Calu3 (cell line): ENCODE data around the gene CHL1. TPM values are rescaled to one million over a fixed set of nuclear protein-coding genes. Genes with fewer than 3 reads are reported as not detected.

Experiments used
- BruUV-seq: library from RNA; stranded (reverse); fragments of 400-500 nt; replicated peaks from 2 replicates; lab custom pipeline; 2021; lab: Mats Ljungman, UMichigan
- CTCF ChIA-PET: fragments of 300-600 bp; sonication (Branson Sonifier 250); formaldehyde crosslinking; loops from one replicate; lab custom pipeline; 2022; ENCODE audit warnings: antibody characterized with exemption; lab: Charles Lee
- DNase-seq: peaks from one replicate; pipeline ENCODE4 v3.0.0; 2022
- H3K27ac Mint-ChIP-seq: one replicate; pipeline ENCODE4 v1.8.0; 2022; ENCODE audit warnings: mixed read lengths; ENCODE audit not compliant: unreplicated experiment
- H3K27me3 Mint-ChIP-seq: one replicate; pipeline ENCODE4 v1.8.0; 2022; ENCODE audit warnings: mixed read lengths; ENCODE audit not compliant: unreplicated experiment
- H3K36me3 Mint-ChIP-seq: one replicate; pipeline ENCODE4 v1.8.0; 2022; ENCODE audit warnings: mild to moderate bottlenecking, moderate library complexity, mixed read lengths; ENCODE audit not compliant: insufficient read depth, unreplicated experiment
- H3K4me1 Mint-ChIP-seq: one replicate; pipeline ENCODE4 v1.8.0; 2022; ENCODE audit warnings: mild to moderate bottlenecking, low read depth, mixed read lengths; ENCODE audit not compliant: unreplicated experiment
- H3K4me3 Mint-ChIP-seq: one replicate; pipeline ENCODE4 v1.8.0; 2022; ENCODE audit warnings: mild to moderate bottlenecking, low read depth, moderate library complexity, mixed read lengths; ENCODE audit not compliant: unreplicated experiment
- H3K9me3 Mint-ChIP-seq: one replicate; pipeline ENCODE4 v1.8.0; 2022; ENCODE audit warnings: low read depth, mixed read lengths; ENCODE audit not compliant: unreplicated experiment
- intact Hi-C: fragments of 100-400 bp; cut with micrococcal nuclease; formaldehyde crosslinking; loops from one replicate; pipeline ENCODE4 v1.10.0; 2022; ENCODE audit not compliant: unreplicated experiment
- total RNA-seq: library from RNA; stranded (reverse); gene quantifications from 2 replicates; pipeline ENCODE4 v1.2.3, GENCODE V29; 2022
- TF ChIP-seq, protein P1 (sequence below): fragments of 200-600 bp; IDR thresholded peaks from one replicate; pipeline ENCODE4 v1.8.0; 2022; ENCODE audit warnings: antibody characterized with exemption; ENCODE audit not compliant: unreplicated experiment

The CHL1 gene
- total RNA-seq, 1 experiment from 2014 or later = 0.73 TPM

DNA sequence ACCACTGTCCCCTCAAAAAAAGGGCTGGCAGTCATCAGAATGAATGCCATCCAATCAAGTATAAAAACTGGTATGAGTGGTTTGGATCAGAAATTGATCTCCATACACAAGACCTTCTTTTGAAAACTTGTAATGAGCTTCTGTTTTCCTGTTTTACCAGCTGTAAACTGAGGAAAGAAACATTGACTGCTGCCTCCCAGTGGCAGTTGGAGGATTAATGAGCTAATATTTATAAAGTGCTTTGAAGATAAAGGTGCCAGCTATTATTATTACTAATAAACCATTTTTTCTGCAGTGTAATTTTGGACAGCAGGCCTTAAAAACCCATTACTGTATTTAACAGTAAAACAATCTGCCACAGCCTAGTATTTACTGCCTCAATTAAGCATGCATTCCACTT lies 11.4 kb downstream of the CHL1 start:
- no peaks in the 10 kb centered on the region for H3K4me1 Mint-ChIP-seq
- TF ChIP-seq, protein P1, sequence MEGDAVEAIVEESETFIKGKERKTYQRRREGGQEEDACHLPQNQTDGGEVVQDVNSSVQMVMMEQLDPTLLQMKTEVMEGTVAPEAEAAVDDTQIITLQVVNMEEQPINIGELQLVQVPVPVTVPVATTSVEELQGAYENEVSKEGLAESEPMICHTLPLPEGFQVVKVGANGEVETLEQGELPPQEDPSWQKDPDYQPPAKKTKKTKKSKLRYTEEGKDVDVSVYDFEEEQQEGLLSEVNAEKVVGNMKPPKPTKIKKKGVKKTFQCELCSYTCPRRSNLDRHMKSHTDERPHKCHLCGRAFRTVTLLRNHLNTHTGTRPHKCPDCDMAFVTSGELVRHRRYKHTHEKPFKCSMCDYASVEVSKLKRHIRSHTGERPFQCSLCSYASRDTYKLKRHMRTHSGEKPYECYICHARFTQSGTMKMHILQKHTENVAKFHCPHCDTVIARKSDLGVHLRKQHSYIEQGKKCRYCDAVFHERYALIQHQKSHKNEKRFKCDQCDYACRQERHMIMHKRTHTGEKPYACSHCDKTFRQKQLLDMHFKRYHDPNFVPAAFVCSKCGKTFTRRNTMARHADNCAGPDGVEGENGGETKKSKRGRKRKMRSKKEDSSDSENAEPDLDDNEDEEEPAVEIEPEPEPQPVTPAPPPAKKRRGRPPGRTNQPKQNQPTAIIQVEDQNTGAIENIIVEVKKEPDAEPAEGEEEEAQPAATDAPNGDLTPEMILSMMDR = no peak
- H3K27ac Mint-ChIP-seq = no peak overlapping the region
- no peaks in the 10 kb centered on the region for H3K9me3 Mint-ChIP-seq
- intact Hi-C loops = no loop called here
- H3K27me3 Mint-ChIP-seq = peaks cover 11% of the 10 kb centered on the region
- DNase-seq = no peak
- no peaks in the 10 kb centered on the region for H3K36me3 Mint-ChIP-seq
- no TSS peak for BruUV-seq
- H3K4me3 Mint-ChIP-seq = no peak overlapping the region
- CTCF ChIA-PET = interaction anchor here (0.6 to 1.4 kb wide), 3 partner anchors 25 to 165 kb away, joined by 3 to 24 read pairs (median 3); no protein-coding TSS in a partner anchor

DNA sequence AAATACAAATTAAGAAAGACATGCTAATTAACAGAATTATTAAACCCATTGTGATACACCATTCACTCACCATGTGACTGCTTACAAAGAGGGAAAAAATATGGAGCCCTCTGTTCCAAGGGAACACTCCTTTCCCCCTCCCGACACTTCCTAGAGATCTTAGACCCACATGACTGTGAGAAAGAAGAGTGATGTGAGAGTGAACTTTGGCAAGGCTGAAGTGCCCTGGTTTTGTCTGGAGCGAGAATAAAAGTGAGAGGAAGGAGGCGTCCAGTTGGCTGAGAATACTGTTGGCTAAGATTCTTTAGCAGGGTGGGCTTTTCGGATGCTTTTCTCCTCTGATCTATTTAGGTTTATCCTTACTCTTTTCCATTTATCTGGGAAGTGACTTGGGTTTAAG lies 14.1 kb downstream of the CHL1 start:
- Mint-ChIP-seq H3K27me3 (no peaks in the 10 kb centered on the region), H3K27ac (no peak overlapping the region), H3K9me3 (no peaks in the 10 kb centered on the region), H3K4me3 (no peak overlapping the region), H3K4me1 (no peaks in the 10 kb centered on the region), H3K36me3 (no peaks in the 10 kb centered on the region)
- DNase-seq = no peak
- no TSS peak for BruUV-seq
- TF ChIP-seq, protein P1 = no peak
- intact Hi-C loops = no loop called here
- CTCF ChIA-PET = no interaction called here

DNA sequence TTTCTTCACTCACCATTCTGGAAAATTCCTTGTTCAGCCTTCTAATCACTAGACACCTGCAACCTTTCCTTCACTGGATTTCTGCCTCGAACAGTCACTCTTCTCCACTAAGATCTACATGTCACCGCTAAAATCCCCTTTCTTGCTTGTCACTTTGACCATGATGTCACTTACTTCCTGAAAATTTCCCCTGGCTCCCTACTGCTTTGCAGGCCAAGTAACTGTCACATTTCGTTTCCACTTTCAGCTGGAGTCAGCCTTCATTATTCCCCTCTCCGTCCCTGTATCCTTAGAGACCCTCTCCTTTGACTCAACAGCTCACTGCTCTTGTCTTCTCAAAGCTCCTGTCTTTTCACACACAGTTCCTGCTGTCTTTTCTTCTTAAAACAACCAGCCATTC lies 15.9 kb downstream of the CHL1 start:
- TF ChIP-seq, protein P1 = no peak
- H3K4me1 Mint-ChIP-seq = no peaks in the 10 kb centered on the region
- BruUV-seq = no TSS peak
- DNase-seq = no peak
- H3K4me3 Mint-ChIP-seq = no peak overlapping the region
- CTCF ChIA-PET = no interaction called here
- H3K36me3 Mint-ChIP-seq = no peaks in the 10 kb centered on the region
- H3K27ac Mint-ChIP-seq = peak overlapping the region; percentile 4
- intact Hi-C loops = no loop called here
- H3K9me3 Mint-ChIP-seq = no peaks in the 10 kb centered on the region
- no peaks in the 10 kb centered on the region for H3K27me3 Mint-ChIP-seq

DNA sequence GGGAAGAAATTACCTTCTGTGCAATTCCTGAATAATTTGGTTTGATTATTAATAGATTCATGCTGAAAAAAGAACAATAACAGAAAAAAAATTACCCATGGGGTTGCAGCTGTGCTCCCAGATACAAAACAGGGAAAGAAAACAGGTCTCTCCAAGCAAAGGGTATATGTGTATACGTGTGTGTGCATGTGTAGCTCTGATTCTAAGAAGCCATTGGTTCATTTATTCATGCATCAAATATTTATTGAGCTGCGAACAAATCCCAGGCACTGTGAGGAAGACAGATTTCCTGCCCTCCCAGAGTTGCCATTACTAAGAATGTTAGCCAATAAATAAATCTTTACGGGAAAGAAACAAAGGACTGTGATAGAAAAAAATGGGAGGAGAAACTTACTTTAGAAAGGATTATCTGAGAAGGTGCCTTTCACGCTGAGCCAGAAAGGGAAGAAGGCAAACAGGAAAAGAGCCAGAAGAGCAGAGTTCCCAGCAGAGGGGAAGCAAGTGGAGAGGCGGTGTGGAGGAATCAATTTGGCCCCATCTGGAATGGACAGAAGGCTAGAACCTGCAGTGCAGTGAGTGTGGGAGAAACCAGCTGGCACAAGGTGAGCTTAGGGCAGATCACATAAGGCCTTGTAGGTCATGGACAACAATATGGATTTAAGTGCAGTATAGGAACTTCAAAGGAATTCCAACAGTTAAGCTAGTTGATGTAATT lies 20.7 kb downstream of the CHL1 start:
- H3K27me3 Mint-ChIP-seq = no peaks in the 10 kb centered on the region
- no peaks in the 10 kb centered on the region for H3K36me3 Mint-ChIP-seq
- intact Hi-C loops = no loop called here
- no peak for DNase-seq
- no TSS peak for BruUV-seq
- no peaks in the 10 kb centered on the region for H3K4me1 Mint-ChIP-seq
- no peak overlapping the region for H3K27ac Mint-ChIP-seq
- no peaks in the 10 kb centered on the region for H3K9me3 Mint-ChIP-seq
- TF ChIP-seq, protein P1 = no peak
- H3K4me3 Mint-ChIP-seq = no peak overlapping the region
- CTCF ChIA-PET = no interaction called here
